ENCODE measurements around the gene MICALL1. TPM values are rescaled to one million over a fixed set of nuclear protein-coding genes. Genes with fewer than 3 reads are reported as not detected.
A peak's percentile ranks its signal among the peaks of the same experiment; 100 is the strongest.

The MICALL1 gene
- total RNA-seq, 2 donors from 2014 or later: 26.6 to 32.6 TPM

DNA sequence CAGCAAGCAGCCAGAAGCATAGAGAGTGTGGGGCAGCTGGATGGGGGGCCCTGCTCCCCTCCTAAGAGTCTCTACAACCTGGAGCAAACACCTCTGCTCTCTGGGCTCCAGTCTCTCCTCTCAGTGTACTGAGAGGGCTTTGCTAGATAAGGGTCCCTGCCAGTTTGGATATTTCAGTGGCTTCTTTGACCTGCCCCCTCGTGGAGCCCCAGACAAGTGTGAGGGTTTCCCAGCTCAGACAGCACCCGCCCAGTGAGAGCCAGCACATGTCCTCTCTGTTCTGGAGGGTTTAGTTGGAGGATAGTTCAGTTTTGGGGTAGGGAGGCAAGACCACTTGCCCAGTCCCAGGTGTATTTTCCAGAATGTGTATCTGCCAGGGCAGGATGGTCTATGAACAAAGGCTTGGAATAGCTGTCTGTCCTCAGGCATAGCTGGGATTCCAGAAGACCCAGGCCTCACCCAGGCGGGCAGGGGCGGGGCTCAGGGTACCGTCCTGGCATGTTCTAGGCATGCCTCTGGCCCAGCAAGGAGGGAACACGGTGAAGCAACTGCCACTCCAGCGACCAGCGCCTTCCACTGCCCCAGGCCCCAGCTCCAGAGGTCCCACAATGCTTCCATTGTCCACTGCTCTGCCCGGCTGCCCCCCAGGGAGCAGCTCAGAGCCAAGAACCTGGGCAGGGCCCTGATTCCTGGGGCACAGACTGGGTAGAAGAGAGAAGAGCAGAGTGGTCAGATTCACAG, 7.5 kb upstream of the MICALL1 start:
- intact Hi-C loops (cut with DNase I, micrococcal nuclease): no loop called here
- DNase-seq: no peak
- ATAC-seq: no peak

DNA sequence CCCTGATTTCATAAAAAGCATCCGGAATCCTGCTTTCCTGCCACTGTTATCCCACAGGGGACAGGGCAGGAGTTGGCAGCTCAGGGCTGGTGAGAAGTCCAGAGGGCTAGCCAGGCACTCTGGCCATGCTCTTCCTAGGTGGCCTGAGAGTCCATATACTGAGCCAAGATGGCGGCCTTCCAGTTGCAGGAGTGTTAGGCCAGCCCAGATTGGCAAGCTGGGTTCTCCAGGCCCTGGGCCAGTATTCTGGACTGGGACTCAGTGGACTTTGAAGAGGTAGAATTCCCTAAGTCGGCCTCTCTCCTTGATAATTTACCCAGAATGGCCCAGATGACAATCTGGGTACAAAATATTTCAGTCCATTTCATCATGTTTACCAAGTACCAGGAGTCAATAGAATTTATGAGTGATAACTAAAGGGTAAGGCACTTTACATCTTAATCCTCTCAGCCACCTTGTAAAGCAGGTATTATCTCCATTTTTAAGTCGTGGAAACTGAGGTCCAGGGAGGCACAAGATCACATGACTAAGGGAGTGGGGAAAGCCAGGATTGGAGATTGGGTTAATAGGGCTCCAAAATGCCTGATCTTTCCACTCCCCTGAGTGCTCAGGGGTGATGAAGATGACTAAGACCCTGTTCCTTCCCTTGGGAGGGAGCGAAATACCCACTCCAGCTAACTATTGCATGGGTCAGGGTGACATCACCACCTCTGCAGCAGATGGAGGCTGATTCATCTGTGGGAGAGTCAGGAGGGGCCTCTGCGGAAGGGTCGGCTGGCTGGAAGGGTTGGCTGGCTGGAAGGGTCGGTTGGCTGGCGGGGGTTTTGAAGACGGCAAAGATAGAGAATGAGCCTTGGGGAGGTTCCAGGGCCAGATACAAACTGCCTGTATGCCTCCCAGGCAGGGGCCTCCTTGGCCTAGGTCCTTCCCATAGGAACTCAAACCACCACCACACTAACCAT, 1.2 kb upstream of the MICALL1 start:
- intact Hi-C loops (cut with DNase I, micrococcal nuclease): no loop called here
- peak; percentile 23 to 51 for DNase-seq
- ATAC-seq: no peak

GRCh38 chr22:37906364-37907008, 389 bp downstream of the MICALL1 start:
- DNase-seq: peak in 1 of 2 donors; percentile 64
- ATAC-seq: peak; percentile 26
- intact Hi-C loops (cut with DNase I, micrococcal nuclease): no loop called here

GRCh38 chr22:37907036-37907954, 1.2 kb downstream of the MICALL1 start:
- DNase-seq: no peak
- intact Hi-C loops (cut with DNase I, micrococcal nuclease): no loop called here
- ATAC-seq: peak; percentile 3

GRCh38 chr22:37909766-37910165, 3.7 kb downstream of the MICALL1 start:
- no peak for ATAC-seq
- intact Hi-C loops (cut with DNase I, micrococcal nuclease): no loop called here
- no peak for DNase-seq

- peak in 1 of 2 donors; percentile 56 for DNase-seq
- ATAC-seq: no peak
- intact Hi-C loops (cut with DNase I, micrococcal nuclease): no loop called here
Measured at GRCh38 chr22:37910890-37911672, 5.0 kb downstream of the MICALL1 start.

GRCh38 chr22:37911697-37912096, 5.6 kb downstream of the MICALL1 start:
- intact Hi-C loops (cut with DNase I, micrococcal nuclease): no loop called here
- DNase-seq: no peak
- ATAC-seq: no peak

DNA sequence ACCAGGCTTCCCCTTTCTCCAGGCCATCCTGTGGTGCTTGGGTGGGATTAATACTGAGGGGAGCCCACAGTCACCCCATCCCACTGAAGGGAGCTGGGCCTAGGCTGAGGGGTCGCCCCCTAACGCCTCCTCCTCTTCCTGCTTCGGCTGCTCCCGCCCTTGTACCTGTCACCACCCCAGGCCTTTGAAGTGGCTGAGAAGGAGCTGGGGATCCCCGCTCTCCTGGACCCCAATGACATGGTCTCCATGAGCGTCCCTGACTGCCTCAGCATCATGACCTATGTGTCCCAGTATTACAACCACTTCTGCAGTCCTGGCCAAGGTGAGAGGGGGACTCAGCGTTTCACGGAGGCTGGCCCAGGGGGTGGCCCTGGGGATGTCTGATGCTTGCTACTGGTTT, 6.1 kb downstream of the MICALL1 start:
- intact Hi-C loops (cut with DNase I, micrococcal nuclease): no loop called here
- no peak for ATAC-seq

GRCh38 chr22:37913233-37913721, 7.2 kb downstream of the MICALL1 start:
- intact Hi-C loops (cut with DNase I, micrococcal nuclease): no loop called here
- ATAC-seq: no peak

More for the DNA sequence above, 6.1 kb downstream of the MICALL1 start:
- DNase-seq: no peak

GRCh38 chr22:37916311-37916710, 10.2 kb downstream of the MICALL1 start:
- ATAC-seq: no peak
- no peak for DNase-seq
- intact Hi-C loops (cut with DNase I, micrococcal nuclease): no loop called here

More at GRCh38 chr22:37913233-37913721, 7.2 kb downstream of the MICALL1 start:
- DNase-seq: no peak

- DNase-seq (no peak), ATAC-seq (no peak)
- intact Hi-C loops (cut with DNase I, micrococcal nuclease): no loop called here
Measured at GRCh38 chr22:37917874-37918548, 11.9 kb downstream of the MICALL1 start.

GRCh38 chr22:37918580-37919270, 12.6 kb downstream of the MICALL1 start:
- no peak for ATAC-seq
- no peak for DNase-seq
- intact Hi-C loops (cut with DNase I, micrococcal nuclease): no loop called here

GRCh38 chr22:37920126-37920525, 14.0 kb downstream of the MICALL1 start:
- DNase-seq (no peak), ATAC-seq (no peak)
- intact Hi-C loops (cut with DNase I, micrococcal nuclease): no loop called here

DNA sequence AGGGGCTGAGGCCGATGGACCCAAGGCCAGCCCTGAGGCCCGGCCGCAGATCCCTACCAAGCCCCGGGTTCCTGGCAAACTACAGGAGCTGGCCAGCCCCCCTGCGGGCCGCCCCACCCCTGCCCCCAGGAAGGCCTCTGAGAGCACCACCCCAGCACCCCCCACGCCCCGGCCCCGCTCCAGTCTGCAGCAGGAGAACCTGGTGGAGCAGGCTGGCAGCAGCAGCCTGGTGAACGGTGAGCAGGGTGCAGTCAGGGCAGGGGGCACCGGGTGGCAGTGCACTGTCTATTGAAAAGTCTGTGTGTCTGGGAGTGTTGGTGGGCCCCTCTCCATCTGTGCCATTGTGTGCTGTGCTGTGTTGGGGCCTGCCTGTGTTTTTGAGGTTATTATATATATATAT, 16.1 kb downstream of the MICALL1 start:
- DNase-seq (no peak), ATAC-seq (no peak)
- intact Hi-C loops (cut with DNase I, micrococcal nuclease): no loop called here

DNA sequence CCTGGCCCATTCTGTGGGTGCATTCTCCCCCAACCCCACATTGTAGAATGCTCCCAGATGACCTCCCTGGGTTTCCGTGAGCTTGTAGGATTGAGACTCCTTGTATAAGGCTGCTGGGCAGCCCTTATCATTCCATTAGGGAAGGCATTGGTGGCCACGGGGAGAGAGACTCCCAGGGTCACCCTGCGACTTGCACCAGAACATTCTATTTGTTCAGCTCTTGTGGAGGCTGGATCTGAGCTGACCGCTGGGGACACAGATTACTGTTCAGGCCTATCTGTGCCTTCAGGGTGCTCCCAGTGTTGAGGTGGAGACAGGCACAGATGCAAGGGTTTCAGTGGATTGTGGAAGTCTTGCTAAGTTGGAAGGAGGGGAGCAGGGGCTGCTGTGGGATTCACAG, 17.8 kb downstream of the MICALL1 start:
- ATAC-seq: no peak
- intact Hi-C loops (cut with DNase I, micrococcal nuclease): no loop called here
- no peak for DNase-seq

DNA sequence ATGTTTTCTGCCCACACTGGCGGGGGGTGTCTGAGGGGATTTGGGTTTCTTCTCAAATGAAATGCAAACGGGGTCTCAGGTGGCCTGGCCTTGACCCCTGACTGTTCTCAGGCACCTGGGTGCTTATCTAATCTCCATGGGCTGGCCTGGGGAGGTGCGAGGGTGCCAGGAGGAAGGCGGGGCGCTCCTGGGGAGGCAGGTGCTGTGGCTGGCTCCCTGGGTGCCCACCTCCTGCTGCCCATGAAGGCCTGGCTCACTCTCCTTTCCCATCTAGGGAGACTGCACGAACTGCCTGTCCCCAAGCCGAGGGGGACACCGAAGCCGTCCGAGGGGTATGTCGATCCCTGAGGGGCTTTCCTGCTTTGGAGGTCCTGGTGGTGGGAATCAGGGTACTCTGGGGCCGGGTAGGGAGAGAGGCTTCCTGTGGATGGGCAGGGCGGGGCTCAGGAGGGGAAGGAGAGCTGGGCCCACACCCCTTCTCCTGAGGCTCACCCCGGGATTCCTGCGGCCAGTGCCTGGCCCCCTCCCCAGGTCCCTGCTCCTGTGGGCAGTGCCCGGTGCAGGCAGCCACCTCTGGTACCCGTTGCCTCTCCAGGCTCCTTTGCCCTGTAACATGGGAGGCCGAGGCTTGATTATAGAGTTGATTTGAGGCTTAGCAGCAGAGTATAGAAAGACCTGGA, 18.4 kb downstream of the MICALL1 start:
- ATAC-seq: no peak
- no peak for DNase-seq
- intact Hi-C loops (cut with DNase I, micrococcal nuclease): no loop called here
